Measurements from ENCODE around the gene MBLAC1.

MBLAC1 gene

GRCh38 chr7:100109521-100110163, 17.1 kb upstream of the MBLAC1 start:
- no peak overlapping the region for H3K4me3 ChIP-seq (ENCODE audit: insufficient read depth, low read depth, low read length)
- WGBS, 2 experiments = 85 to 86% methylated on average over 12 of the region's 12 CpGs
- H3K9me3 ChIP-seq (ENCODE audit: control insufficient read depth, low read length) = no peaks in the 10 kb centered on the region
- no peaks in the 10 kb centered on the region for H3K27me3 ChIP-seq (ENCODE audit: control insufficient read depth, insufficient read depth, low read length, poor library complexity, severe bottlenecking)
- H3K36me3 ChIP-seq (ENCODE audit: control insufficient read depth, insufficient read depth, low read length) = peaks cover 66% of the 10 kb centered on the region
- no peaks in the 10 kb centered on the region for H3K4me1 ChIP-seq (ENCODE audit: control insufficient read depth, insufficient read depth, low read length)
- no peak overlapping the region for H3K27ac ChIP-seq (ENCODE audit: insufficient read depth, low read depth, low read length, poor library complexity, severe bottlenecking)

DNA sequence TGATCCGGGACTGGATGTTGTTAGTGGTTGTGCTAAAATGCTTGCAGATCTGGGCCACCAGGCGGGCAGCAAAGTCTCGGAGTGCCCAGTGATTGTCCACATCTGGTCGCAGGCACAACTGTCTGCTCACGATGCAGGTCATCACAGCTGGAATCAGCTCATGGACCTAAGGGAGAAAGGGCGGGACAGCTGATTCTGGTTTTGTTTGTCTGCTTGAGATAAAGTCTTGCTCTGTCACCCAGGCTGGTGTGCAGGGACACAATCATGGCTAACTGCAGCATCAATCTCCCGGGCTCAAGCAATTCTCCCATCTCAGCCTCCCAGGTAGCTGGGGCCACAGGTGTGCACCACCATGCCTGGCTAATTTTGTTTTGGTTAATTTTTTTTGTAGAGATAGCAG, 15.6 kb upstream of the MBLAC1 start:
- WGBS, 2 experiments = 95 to 96% methylated on average over 7 of the region's 7 CpGs
- H3K27ac ChIP-seq (ENCODE audit: insufficient read depth, low read depth, low read length, poor library complexity, severe bottlenecking) = no peak overlapping the region
- H3K4me1 ChIP-seq (ENCODE audit: control insufficient read depth, insufficient read depth, low read length) = no peaks in the 10 kb centered on the region
- H3K36me3 ChIP-seq (ENCODE audit: control insufficient read depth, insufficient read depth, low read length) = peaks cover 53% of the 10 kb centered on the region
- H3K9me3 ChIP-seq (ENCODE audit: control insufficient read depth, low read length) = no peaks in the 10 kb centered on the region
- no peaks in the 10 kb centered on the region for H3K27me3 ChIP-seq (ENCODE audit: control insufficient read depth, insufficient read depth, low read length, poor library complexity, severe bottlenecking)
- H3K4me3 ChIP-seq (ENCODE audit: insufficient read depth, low read depth, low read length) = no peak overlapping the region

DNA sequence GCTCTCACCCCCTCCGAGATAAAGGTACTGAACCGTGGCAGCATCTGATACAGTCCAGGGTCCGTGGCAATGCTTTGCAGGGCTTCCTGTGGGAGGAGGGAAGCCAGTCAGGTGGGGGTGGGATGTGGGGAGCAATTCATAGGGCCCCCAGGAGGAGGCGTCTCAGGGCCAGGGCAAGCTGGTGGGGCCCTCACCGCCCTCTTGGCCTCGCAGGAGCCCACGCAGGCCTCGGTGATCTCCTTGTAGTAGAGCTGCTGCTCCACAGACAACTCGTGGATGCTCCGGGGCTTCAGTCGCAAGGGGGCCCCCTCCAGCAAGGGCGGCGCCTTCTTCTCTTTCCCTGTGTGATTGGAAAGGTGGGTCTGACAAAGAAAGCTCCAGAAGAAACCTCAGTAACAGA, 14.9 kb upstream of the MBLAC1 start:
- H3K36me3 ChIP-seq (ENCODE audit: control insufficient read depth, insufficient read depth, low read length) = peaks cover 52% of the 10 kb centered on the region
- no peak overlapping the region for H3K27ac ChIP-seq (ENCODE audit: insufficient read depth, low read depth, low read length, poor library complexity, severe bottlenecking)
- no peaks in the 10 kb centered on the region for H3K9me3 ChIP-seq (ENCODE audit: control insufficient read depth, low read length)
- no peaks in the 10 kb centered on the region for H3K27me3 ChIP-seq (ENCODE audit: control insufficient read depth, insufficient read depth, low read length, poor library complexity, severe bottlenecking)
- 94 to 96% methylated on average over 13 of the region's 13 CpGs for WGBS, 2 experiments
- no peaks in the 10 kb centered on the region for H3K4me1 ChIP-seq (ENCODE audit: control insufficient read depth, insufficient read depth, low read length)
- no peak overlapping the region for H3K4me3 ChIP-seq (ENCODE audit: insufficient read depth, low read depth, low read length)

- H3K4me1 ChIP-seq (ENCODE audit: control insufficient read depth, insufficient read depth, low read length) = no peaks in the 10 kb centered on the region
- H3K27me3 ChIP-seq (ENCODE audit: control insufficient read depth, insufficient read depth, low read length, poor library complexity, severe bottlenecking) = no peaks in the 10 kb centered on the region
- no peaks in the 10 kb centered on the region for H3K9me3 ChIP-seq (ENCODE audit: control insufficient read depth, low read length)
- 92 to 95% methylated on average over 7 of the region's 7 CpGs for WGBS, 2 experiments
- no peak overlapping the region for H3K27ac ChIP-seq (ENCODE audit: insufficient read depth, low read depth, low read length, poor library complexity, severe bottlenecking)
- peaks cover 28% of the 10 kb centered on the region for H3K36me3 ChIP-seq (ENCODE audit: control insufficient read depth, insufficient read depth, low read length)
- no peak overlapping the region for H3K4me3 ChIP-seq (ENCODE audit: insufficient read depth, low read depth, low read length)
Observed at GRCh38 chr7:100115026-100115425, 11.7 kb upstream of the MBLAC1 start.

- 20 to 21% methylated on average over 18 of the region's 18 CpGs for WGBS, 2 experiments
- Histone ChIP-seq H3K4me1 (ENCODE audit: control insufficient read depth, insufficient read depth, low read length) (peaks cover 3% of the 10 kb centered on the region), H3K27ac (ENCODE audit: insufficient read depth, low read depth, low read length, poor library complexity, severe bottlenecking) (no peak overlapping the region), H3K4me3 (ENCODE audit: insufficient read depth, low read depth, low read length) (peak overlapping the region; percentile 83), H3K27me3 (ENCODE audit: control insufficient read depth, insufficient read depth, low read length, poor library complexity, severe bottlenecking) (no peaks in the 10 kb centered on the region), H3K36me3 (ENCODE audit: control insufficient read depth, insufficient read depth, low read length) (peaks cover 7% of the 10 kb centered on the region), H3K9me3 (ENCODE audit: control insufficient read depth, low read length) (no peaks in the 10 kb centered on the region)
Observed at GRCh38 chr7:100118388-100119071, 8.2 kb upstream of the MBLAC1 start.

DNA sequence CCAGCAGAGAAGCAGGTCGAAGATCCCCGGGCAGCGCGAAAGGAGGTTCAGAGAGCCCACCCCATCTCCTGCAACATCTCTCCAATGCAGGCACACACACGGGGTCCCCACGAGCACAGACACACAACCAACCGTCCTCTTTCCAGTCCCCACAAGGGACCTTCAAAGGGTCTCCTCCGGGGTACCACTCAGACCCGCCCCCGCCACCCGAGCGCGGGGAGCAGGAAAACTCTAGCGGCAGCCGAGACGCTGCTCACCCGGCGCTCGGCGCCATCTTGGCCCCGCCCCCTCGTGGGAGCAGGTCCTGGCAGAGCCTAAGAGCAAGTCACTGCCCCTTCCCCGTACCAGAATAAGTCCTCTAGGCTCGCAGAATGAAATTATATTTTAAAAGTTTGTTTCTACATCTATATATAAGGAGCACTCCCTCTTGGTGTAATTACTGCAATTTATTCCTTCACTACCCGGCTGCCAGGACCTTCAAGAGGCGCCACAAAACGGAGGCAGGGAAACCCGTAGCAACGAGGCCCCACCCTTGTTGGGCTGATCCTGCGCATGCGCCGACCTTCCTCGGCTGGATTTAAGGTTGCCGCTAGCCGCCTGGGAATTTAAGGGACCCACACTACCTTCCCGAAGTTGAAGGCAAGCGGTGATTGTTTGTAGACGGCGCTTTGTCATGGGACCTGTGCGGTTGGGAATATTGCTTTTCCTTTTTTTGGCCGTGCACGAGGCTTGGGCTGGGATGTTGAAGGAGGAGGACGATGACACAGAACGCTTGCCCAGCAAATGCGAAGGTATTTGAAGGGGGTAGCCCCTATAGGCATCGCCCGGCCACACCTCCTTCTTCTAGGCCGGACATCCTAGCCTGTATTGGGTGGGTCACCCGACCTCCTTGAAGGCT, 7.4 kb upstream of the MBLAC1 start, which contains the start of the genes CNPY4 and TAF6:
Gene CNPY4 (plus strand): TSS at position 563 of the 898 bp plus-strand sequence. CDS start 111 bp downstream, at position 674.
Gene TAF6 (minus strand): TSS at position 287 of the 898 bp plus-strand sequence. CDS start 5,149 bp downstream, outside the sequence.
- Histone ChIP-seq H3K27me3 (ENCODE audit: control insufficient read depth, insufficient read depth, low read length, poor library complexity, severe bottlenecking) (no peaks in the 10 kb centered on the region), H3K36me3 (ENCODE audit: control insufficient read depth, insufficient read depth, low read length) (no peaks in the 10 kb centered on the region), H3K9me3 (ENCODE audit: control insufficient read depth, low read length) (no peaks in the 10 kb centered on the region), H3K27ac (ENCODE audit: insufficient read depth, low read depth, low read length, poor library complexity, severe bottlenecking) (peak within 1 kb of the TSS; percentile 99), H3K4me3 (ENCODE audit: insufficient read depth, low read depth, low read length) (peak within 1 kb of the TSS; percentile 83), H3K4me1 (ENCODE audit: control insufficient read depth, insufficient read depth, low read length) (peaks cover 3% of the 10 kb centered on the region)
- 1% methylated on average over 48 of the region's 49 CpGs for WGBS, 2 experiments

GRCh38 chr7:100119970-100120732, 6.6 kb upstream of the MBLAC1 start:
- 13 to 16% methylated on average over 19 of the region's 19 CpGs for WGBS, 2 experiments
- Histone ChIP-seq H3K27ac (ENCODE audit: insufficient read depth, low read depth, low read length, poor library complexity, severe bottlenecking) (peak overlapping the region; percentile 99), H3K9me3 (ENCODE audit: control insufficient read depth, low read length) (no peaks in the 10 kb centered on the region), H3K27me3 (ENCODE audit: control insufficient read depth, insufficient read depth, low read length, poor library complexity, severe bottlenecking) (no peaks in the 10 kb centered on the region), H3K4me1 (ENCODE audit: control insufficient read depth, insufficient read depth, low read length) (peaks cover 3% of the 10 kb centered on the region), H3K4me3 (ENCODE audit: insufficient read depth, low read depth, low read length) (peak overlapping the region; percentile 83), H3K36me3 (ENCODE audit: control insufficient read depth, insufficient read depth, low read length) (no peaks in the 10 kb centered on the region)

DNA sequence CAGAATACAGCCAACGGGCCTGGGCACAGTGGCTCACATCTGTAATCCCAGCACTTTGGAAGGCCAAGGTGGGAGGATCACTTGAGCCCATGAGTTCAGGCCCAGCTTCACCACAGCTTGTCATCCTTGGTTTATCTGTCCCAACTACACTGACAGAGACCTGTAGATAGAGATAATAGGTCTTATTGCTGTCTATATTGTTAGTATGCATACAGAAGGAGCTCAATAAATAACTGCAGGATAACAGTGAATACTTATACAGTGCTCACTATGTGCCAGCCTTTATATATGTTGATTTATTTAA, 6.1 kb upstream of the MBLAC1 start:
- 49 to 58% methylated on average over 1 of the region's 1 CpG for WGBS, 2 experiments
- Histone ChIP-seq H3K27ac (ENCODE audit: insufficient read depth, low read depth, low read length, poor library complexity, severe bottlenecking) (no peak overlapping the region), H3K4me1 (ENCODE audit: control insufficient read depth, insufficient read depth, low read length) (peaks cover 3% of the 10 kb centered on the region), H3K36me3 (ENCODE audit: control insufficient read depth, insufficient read depth, low read length) (no peaks in the 10 kb centered on the region), H3K4me3 (ENCODE audit: insufficient read depth, low read depth, low read length) (peak overlapping the region; percentile 83), H3K27me3 (ENCODE audit: control insufficient read depth, insufficient read depth, low read length, poor library complexity, severe bottlenecking) (no peaks in the 10 kb centered on the region), H3K9me3 (ENCODE audit: control insufficient read depth, low read length) (no peaks in the 10 kb centered on the region)

DNA sequence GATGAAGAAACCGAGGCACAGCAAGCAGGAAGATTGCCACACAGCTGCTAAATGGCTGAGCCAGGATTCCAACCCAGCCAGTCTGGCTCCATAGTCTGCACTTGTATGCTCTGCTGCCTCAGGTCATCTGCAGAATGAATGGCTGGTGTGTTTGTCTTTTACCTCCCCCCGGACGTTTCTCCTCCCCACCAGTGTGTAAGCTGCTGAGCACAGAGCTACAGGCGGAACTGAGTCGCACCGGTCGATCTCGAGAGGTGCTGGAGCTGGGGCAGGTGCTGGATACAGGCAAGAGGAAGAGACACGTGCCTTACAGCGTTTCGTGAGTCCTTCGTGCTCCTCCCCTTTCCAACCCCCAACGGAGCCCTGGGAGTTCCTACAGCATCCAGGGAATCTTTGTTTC, 4.7 kb upstream of the MBLAC1 start:
- Histone ChIP-seq H3K27me3 (ENCODE audit: control insufficient read depth, insufficient read depth, low read length, poor library complexity, severe bottlenecking) (no peaks in the 10 kb centered on the region), H3K9me3 (ENCODE audit: control insufficient read depth, low read length) (no peaks in the 10 kb centered on the region), H3K4me3 (ENCODE audit: insufficient read depth, low read depth, low read length) (no peak overlapping the region), H3K4me1 (ENCODE audit: control insufficient read depth, insufficient read depth, low read length) (peaks cover 3% of the 10 kb centered on the region), H3K36me3 (ENCODE audit: control insufficient read depth, insufficient read depth, low read length) (no peaks in the 10 kb centered on the region), H3K27ac (ENCODE audit: insufficient read depth, low read depth, low read length, poor library complexity, severe bottlenecking) (no peak overlapping the region)
- WGBS, 2 experiments = 77 to 83% methylated on average over 13 of the region's 13 CpGs

Data from ectodermal cell (in vitro differentiated cells).